Ovary (tissue), 9 donors: ENCODE measurements around the gene ST6GALNAC6. TPM values are rescaled to one million over a fixed set of nuclear protein-coding genes. Genes with fewer than 3 reads are reported as not detected.
A peak's percentile ranks its signal among the peaks of the same experiment; 100 is the strongest.

Experiments used
- DNase-seq, 5 donors: peaks; one replicate each; pipeline ENCODE4 v3.0.0-alpha.2; 2019 to 2020
- H3K27ac ChIP-seq, 2 donors: fragments of 200-600 bp; one replicate each; pipeline versions ENCODE4 v1.5.1 to v1.8.0; 2019 to 2022
- H3K27me3 ChIP-seq: fragments of 200-600 bp; one replicate; pipeline ENCODE4 v1.8.0; 2022
- H3K36me3 ChIP-seq: fragments of 200-600 bp; sonication (generic); one replicate; pipeline ENCODE4 v1.5.1; 2019
- H3K4me1 ChIP-seq: one replicate; pipeline ENCODE4 v1.8.1; 2013; ENCODE audit warnings: mild to moderate bottlenecking, moderate library complexity; ENCODE audit not compliant: insufficient read depth
- H3K4me3 ChIP-seq: fragments of 200-600 bp; sonication (generic); one replicate; pipeline ENCODE4 v1.5.1; 2017
- H3K9me3 ChIP-seq, 2 donors: fragments of 200-600 bp in 1 of 2; sonication (generic) in 1 of 2; one replicate each; pipeline versions ENCODE4 v1.5.1 to v1.8.1; 2013 to 2019; ENCODE audit warnings: mild to moderate bottlenecking in 1 of 2, moderate library complexity in 1 of 2
- CTCF ChIP-seq, 3 donors: fragments of 450-650 bp in 2 of 3; fragments of 200-600 bp in 1 of 3; IDR thresholded peaks; one replicate each; pipeline versions ENCODE4 v1.5.1 to v1.8.0; 2016 to 2022; ENCODE audit warnings: antibody characterized with exemption in 3 of 3, mild to moderate bottlenecking in 1 of 3
- EP300 ChIP-seq: sonication (generic); formaldehyde crosslinking; IDR thresholded peaks from one replicate; pipeline ENCODE4 v1.6.1; 2017; ENCODE audit warnings: antibody characterized with exemption
- POLR2A ChIP-seq: fragments of 450-650 bp; IDR thresholded peaks from one replicate; pipeline ENCODE4 v1.6.1; 2017; ENCODE audit warnings: antibody characterized with exemption, mild to moderate bottlenecking, moderate library complexity
- WGBS, 3 donors: extraction: QIAGEN DNeasy Blood & Tissue Kit in 1 of 3; methylation state at CpG; one replicate each; pipeline versions ENCODE4 v1.1.5 to v1.1.7; 2013 to 2017; 5-methylcytosine and 5-hydroxymethylcytosine counted together
- intact Hi-C, 4 donors: fragments of 100-400 bp; cut with DNase I; formaldehyde crosslinking; loops; one replicate each; pipeline versions ENCODE4 v1.11.0 to v1.15.1; 2022 to 2023
- polyA plus RNA-seq, 2 donors: library from polyadenylated mRNA; stranded (reverse); fragments of 200-250 nt in 1 of 2; fragments of 350-450 nt in 1 of 2; fragmentation: Illumina TruSeq in 1 of 2; extraction: RNeasy Lipid Tissue Mini Kit (QIAGEN cat#74804) in 1 of 2; gene quantifications; one replicate each; pipeline ENCODE4 v1.2.3, GENCODE V29; 2013 to 2014
- total RNA-seq, 7 donors: library from RNA; depleted of rRNA in 2 of 7; stranded (reverse); fragments of >200 nt in 2 of 7; fragmentation: NEBNext Ultra II Directional in 3 of 7; extraction: Animal tissue kit (Norgen Biotek cat#: 25700) in 3 of 7; gene quantifications; one replicate each; pipeline versions ENCODE4 v1.1.0 to v1.2.4, GENCODE V29; 2016 to 2023
- donor health status: DM: no; HTN: no; CAD: no; lungs with moderate emphysema.
- donor health status: DM: no; HTN: no; CAD: no.
- donor health status: Bipolar disorder and iron deficiency.
- donor health status: DM: yes; HTN: yes; CAD: no.
- donor health status: DM: no; HTN: no; CAD: no.
- donor health status: DM: yes; HTN: yes; CAD: no.

The ST6GALNAC6 gene
- total and polyA plus RNA-seq, 9 donors = 52.5 to 145 (median 111) TPM

- Histone ChIP-seq H3K4me3 (no peak overlapping the region), H3K9me3 (no peaks in the 10 kb centered on the region), H3K36me3 (no peaks in the 10 kb centered on the region), H3K27me3 (no peaks in the 10 kb centered on the region), H3K27ac (no peak overlapping the region), H3K4me1 (no peaks in the 10 kb centered on the region)
- intact Hi-C loops = no loop called here
- TF ChIP-seq POLR2A (no peak), EP300 (no peak), CTCF (IDR thresholded peaks at IDR 0.05) (no peak)
- WGBS, 3 donors = 88 to 92% (median 91%) methylated on average over 3 of the region's 3 CpGs
- no peak for DNase-seq
Observed at GRCh38 chr9:127890053-127890452, 9.3 kb downstream of the ST6GALNAC6 start.

- TF ChIP-seq CTCF (IDR thresholded peaks at IDR 0.05) (no peak), EP300 (no peak), POLR2A (no peak)
- intact Hi-C loops = no loop called here
- H3K9me3 ChIP-seq = no peaks in the 10 kb centered on the region
- H3K36me3 ChIP-seq = no peaks in the 10 kb centered on the region
- no peak for DNase-seq
- no peak overlapping the region for H3K27ac ChIP-seq
- no peaks in the 10 kb centered on the region for H3K4me1 ChIP-seq
- H3K27me3 ChIP-seq = no peaks in the 10 kb centered on the region
- WGBS, 3 donors = 72 to 92% (median 79%) methylated on average over 2 of the region's 2 CpGs
- H3K4me3 ChIP-seq = no peak overlapping the region
Observed at GRCh38 chr9:127887792-127888191, 11.6 kb downstream of the ST6GALNAC6 start.

GRCh38 chr9:127886401-127886972 is 12.9 kb downstream of the ST6GALNAC6 start:
- no peak overlapping the region for H3K4me3 ChIP-seq
- WGBS, 3 donors = 90 to 94% (median 92%) methylated on average over 16 to 18 of the region's 18 CpGs
- peak in 4 of 5 donors; percentile 15 to 37 (median 28) for DNase-seq
- no peaks in the 10 kb centered on the region for H3K4me1 ChIP-seq
- TF ChIP-seq CTCF (IDR thresholded peaks at IDR 0.05) = no peak
- no peak for TF ChIP-seq POLR2A
- TF ChIP-seq EP300 = no peak
- H3K27ac ChIP-seq = no peak overlapping the region
- H3K9me3 ChIP-seq = no peaks in the 10 kb centered on the region
- H3K27me3 ChIP-seq = no peaks in the 10 kb centered on the region
- H3K36me3 ChIP-seq = no peaks in the 10 kb centered on the region
- intact Hi-C loops = no loop called here

- TF ChIP-seq CTCF (IDR thresholded peaks at IDR 0.05) = no peak
- no peak for TF ChIP-seq EP300
- no peak for TF ChIP-seq POLR2A
- 66 to 72% (median 69%) methylated on average over 13 of the region's 13 CpGs for WGBS, 3 donors
- Histone ChIP-seq H3K4me1 (no peaks in the 10 kb centered on the region), H3K27me3 (no peaks in the 10 kb centered on the region), H3K27ac (no peak overlapping the region), H3K9me3 (no peaks in the 10 kb centered on the region), H3K36me3 (no peaks in the 10 kb centered on the region), H3K4me3 (no peak overlapping the region)
- DNase-seq = peak in 2 of 5 donors; percentile 15 to 18
- intact Hi-C loops = no loop called here
Observed at GRCh38 chr9:127885508-127886281, 13.7 kb downstream of the ST6GALNAC6 start.
